GM18502 (cell line): ENCODE results near the gene MPRIP.

Experiments used
- ATAC-seq: cut with Tn5 transposase; IDR thresholded peaks from one replicate; pipeline ENCODE4 v1.9.1; 2021; ENCODE audit warnings: mild to moderate bottlenecking; ENCODE audit not compliant: unreplicated experiment, poor library complexity

MPRIP gene

DNA sequence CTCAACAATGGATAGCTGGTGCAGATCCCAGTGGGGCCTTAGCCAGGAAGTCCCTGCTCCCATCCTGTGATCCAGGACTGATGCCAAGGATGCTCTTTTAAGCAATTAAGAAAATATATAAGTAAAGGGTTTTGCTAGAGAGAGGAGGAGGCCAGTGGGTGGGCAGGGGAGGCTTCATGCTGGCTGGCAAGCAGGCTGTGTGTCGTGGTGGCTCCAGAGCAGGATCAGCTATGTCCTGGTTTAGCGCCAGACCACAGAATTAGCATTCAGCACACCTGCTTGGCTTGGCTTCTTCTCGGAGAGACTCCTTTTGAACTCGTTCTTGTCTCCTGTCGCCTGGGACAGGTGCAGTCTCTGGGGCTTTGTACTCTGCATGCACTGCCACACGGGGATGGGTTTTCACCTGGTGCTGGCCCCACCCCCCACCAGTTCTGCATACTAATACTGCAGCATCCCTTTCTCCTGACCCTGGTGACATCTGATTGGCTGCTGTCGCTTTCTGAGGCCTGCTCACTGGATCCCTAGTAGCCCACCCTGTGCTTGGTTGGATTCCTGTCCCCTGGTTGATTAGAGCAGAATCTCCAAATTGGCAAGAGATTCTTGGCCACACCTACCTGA lies 97.8 kb downstream of the MPRIP start:
- no peak for ATAC-seq

- no peak for ATAC-seq
Measured at GRCh38 chr17:17140590-17140980, 98.3 kb downstream of the MPRIP start.

- ATAC-seq, result no peak
Measured at GRCh38 chr17:17141279-17141678, 99.0 kb downstream of the MPRIP start.

DNA sequence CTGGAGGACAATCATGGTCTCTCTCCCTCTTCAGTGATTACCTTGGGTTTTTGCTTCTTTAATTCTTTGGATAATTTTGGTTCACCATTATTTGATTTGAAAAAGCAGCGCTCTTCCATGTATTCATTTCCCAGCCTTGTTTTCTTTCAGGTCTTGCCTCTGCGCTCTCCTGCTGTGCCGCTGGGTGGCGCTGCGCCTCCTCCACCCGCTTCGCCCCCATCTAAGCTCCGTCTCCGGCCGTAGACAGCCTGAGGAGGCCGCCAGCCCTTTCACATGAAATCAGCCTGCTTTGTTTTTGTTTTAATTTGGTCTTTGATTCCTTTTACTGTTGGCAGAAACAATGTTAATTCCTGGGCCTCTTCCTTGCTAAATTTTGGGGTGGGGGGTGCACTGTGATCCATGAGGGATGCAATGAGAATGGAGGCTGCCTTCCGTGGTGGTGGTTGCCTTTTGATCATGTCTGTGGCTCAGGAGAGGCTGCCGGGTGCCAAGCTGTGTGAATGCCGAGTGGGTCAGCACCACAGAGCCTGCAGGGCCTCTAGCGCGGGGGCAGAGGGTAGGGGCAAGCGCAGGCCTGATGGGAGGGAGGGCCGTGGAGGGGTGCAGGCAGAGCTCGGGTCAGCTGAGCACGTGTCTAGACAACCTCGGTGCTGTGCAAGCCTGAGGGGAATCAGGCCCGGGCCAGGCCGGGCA lies 99.7 kb downstream of the MPRIP start:
- no peak for ATAC-seq

- no peak for ATAC-seq
Measured at GRCh38 chr17:17142556-17142955, 100.3 kb downstream of the MPRIP start.

GRCh38 chr17:17143501-17143900 lies 101.2 kb downstream of the MPRIP start:
- no peak for ATAC-seq

GRCh38 chr17:17144061-17144460 lies 101.8 kb downstream of the MPRIP start:
- ATAC-seq, result no peak

- no peak for ATAC-seq
Measured at GRCh38 chr17:17144916-17145665, 102.8 kb downstream of the MPRIP start.

GRCh38 chr17:17146786-17147406 lies 104.6 kb downstream of the MPRIP start:
- no peak for ATAC-seq

DNA sequence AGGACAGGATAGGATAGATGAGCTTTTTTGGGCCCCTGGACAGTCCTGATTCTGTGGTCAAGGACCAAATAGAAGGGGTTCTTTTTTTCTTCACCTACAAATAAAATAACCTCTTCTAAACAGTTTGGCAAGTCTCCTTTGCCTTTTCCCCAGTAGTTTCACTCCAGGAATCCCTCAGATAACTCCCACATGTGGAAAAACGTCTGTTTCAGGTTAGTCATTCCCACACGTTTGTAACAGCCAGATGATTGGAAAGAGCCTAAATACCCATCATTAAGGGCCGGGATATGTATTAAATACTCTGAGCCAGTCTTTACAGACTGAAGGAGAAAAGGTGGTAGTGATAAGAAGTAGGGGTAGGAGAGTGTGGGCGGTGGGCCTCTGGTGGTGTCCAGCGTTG lies 105.6 kb downstream of the MPRIP start:
- ATAC-seq, result no peak

- no peak for ATAC-seq
Measured at GRCh38 chr17:17149520-17150447, 107.5 kb downstream of the MPRIP start.

- no peak for ATAC-seq
Measured at GRCh38 chr17:17150448-17150800, 108.2 kb downstream of the MPRIP start.

DNA sequence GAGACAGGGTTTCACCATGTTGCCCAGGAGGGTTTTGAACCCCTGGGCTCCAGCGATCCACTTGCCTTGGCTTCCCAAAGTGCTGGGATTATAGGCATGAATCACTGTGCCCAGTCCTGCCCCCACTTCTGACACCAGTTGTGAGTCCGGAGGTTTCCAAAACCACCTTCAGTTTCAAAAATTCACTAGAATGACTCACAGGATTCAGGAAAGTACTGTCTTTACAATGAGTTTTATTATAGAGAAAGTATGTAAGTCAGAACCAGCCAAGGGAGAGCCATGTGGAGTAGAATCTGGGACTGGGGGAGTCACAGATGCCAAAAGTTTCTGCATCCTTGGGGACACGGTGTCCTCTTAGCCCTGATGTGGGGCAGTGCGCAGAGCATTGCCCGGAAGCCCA lies 108.8 kb downstream of the MPRIP start:
- no peak for ATAC-seq

GRCh38 chr17:17151541-17151940 lies 109.3 kb downstream of the MPRIP start:
- no peak for ATAC-seq

- no peak for ATAC-seq
Measured at GRCh38 chr17:17151962-17152361, 109.7 kb downstream of the MPRIP start.

DNA sequence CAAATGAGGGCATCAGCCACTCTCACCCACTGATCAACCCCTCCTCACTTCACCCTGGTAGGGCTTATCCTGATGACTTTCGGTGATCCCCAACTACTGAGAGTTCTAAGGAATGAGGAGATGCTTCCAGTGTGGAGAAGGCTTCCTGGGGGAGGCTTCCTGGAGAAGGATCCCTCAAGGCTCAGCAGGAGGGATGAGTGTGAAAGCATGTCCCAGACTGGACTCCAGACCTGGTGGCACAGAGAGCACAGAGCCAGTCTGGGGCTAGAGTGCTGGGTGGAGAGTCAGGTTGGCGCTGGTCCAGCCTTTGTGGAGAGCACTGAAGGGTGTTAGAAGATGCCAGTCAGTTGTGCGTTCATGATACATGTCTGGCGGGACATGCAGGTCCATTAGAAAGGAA lies 110.1 kb downstream of the MPRIP start:
- no peak for ATAC-seq

- ATAC-seq, result no peak
Measured at GRCh38 chr17:17153071-17153470, 110.8 kb downstream of the MPRIP start.

- ATAC-seq, result no peak
Measured at GRCh38 chr17:17153709-17154108, 111.5 kb downstream of the MPRIP start.

DNA sequence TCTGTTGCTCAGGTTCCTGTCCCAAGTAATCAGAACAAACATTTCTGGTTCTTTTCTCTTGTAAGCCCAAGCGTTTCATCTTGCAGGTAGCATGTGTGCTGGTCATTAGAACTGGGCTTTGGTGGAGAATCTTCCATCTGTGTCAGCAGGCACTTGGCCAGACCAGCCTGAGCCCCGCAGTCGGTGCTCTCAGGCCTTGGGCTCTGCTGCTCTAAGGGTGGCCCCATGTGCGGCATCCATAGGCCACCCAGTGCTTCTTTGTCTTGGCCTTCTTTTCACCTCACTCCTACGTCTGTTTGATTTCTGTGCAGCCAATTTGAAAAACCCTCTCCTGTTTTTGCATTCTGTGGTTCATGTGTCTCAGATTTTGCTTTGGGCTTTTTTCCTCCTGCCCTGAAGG lies 112.3 kb downstream of the MPRIP start:
- ATAC-seq, result no peak

- ATAC-seq, result no peak
Measured at GRCh38 chr17:17154981-17155380, 112.7 kb downstream of the MPRIP start.
